Measurements from ENCODE around the gene AFAP1L1.

Gene AFAP1L1

GRCh38 chr5:149349382-149349781 is 77.7 kb downstream of the AFAP1L1 start:
- ATAC-seq = no peak
- DNase-seq = no peak

- no peak for ATAC-seq
- DNase-seq = no peak
Measured at GRCh38 chr5:149352169-149352568, 80.5 kb downstream of the AFAP1L1 start.

- ATAC-seq (no peak), DNase-seq (no peak)
Measured at GRCh38 chr5:149353911-149354310, 82.3 kb downstream of the AFAP1L1 start.

- DNase-seq (peak; percentile 13), ATAC-seq (no peak)
Measured at GRCh38 chr5:149355688-149356087, 84.0 kb downstream of the AFAP1L1 start.

- DNase-seq (no peak), ATAC-seq (no peak)
Measured at GRCh38 chr5:149356391-149356790, 84.7 kb downstream of the AFAP1L1 start.

- ATAC-seq (peak; percentile 100), DNase-seq (peak; percentile 98)
Measured at GRCh38 chr5:149357370-149358293, 86.0 kb downstream of the AFAP1L1 start, which contains the start of gene PCYOX1L. TSS of gene PCYOX1L (plus strand) at chr5:149358046. CDS start at chr5:149358069, 23 bp downstream.

- DNase-seq = peak; percentile 30
- ATAC-seq = peak; percentile 2
Measured at GRCh38 chr5:149358294-149358651, 86.6 kb downstream of the AFAP1L1 start.

GRCh38 chr5:149358868-149359495 is 87.3 kb downstream of the AFAP1L1 start:
- ATAC-seq = no peak
- no peak for DNase-seq

GRCh38 chr5:149360272-149360671 is 88.6 kb downstream of the AFAP1L1 start:
- no peak for ATAC-seq
- DNase-seq = no peak

GRCh38 chr5:149362541-149362940 is 90.9 kb downstream of the AFAP1L1 start:
- ATAC-seq (no peak), DNase-seq (no peak)

- DNase-seq = no peak
- ATAC-seq = no peak
Measured at GRCh38 chr5:149363358-149363757, 91.7 kb downstream of the AFAP1L1 start.

GRCh38 chr5:149363936-149364335 is 92.3 kb downstream of the AFAP1L1 start:
- DNase-seq (no peak), ATAC-seq (no peak)

GRCh38 chr5:149364719-149365118 is 93.1 kb downstream of the AFAP1L1 start:
- ATAC-seq = no peak
- no peak for DNase-seq

- ATAC-seq (no peak), DNase-seq (no peak)
Measured at GRCh38 chr5:149365418-149365817, 93.8 kb downstream of the AFAP1L1 start.

GRCh38 chr5:149366169-149366729 is 94.6 kb downstream of the AFAP1L1 start:
- no peak for ATAC-seq
- DNase-seq = no peak

GRCh38 chr5:149367249-149367971 is 95.8 kb downstream of the AFAP1L1 start:
- DNase-seq (peak; percentile 61), ATAC-seq (no peak)

- ATAC-seq (no peak), DNase-seq (no peak)
Measured at GRCh38 chr5:149367972-149368645, 96.5 kb downstream of the AFAP1L1 start.

GRCh38 chr5:149370878-149371277 is 99.2 kb downstream of the AFAP1L1 start:
- ATAC-seq (no peak), DNase-seq (no peak)

GRCh38 chr5:149371296-149371962 is 99.8 kb downstream of the AFAP1L1 start:
- ATAC-seq = peak; percentile 77
- DNase-seq = peak; percentile 75

- ATAC-seq (no peak), DNase-seq (no peak)
Measured at GRCh38 chr5:149372076-149372795, 100.6 kb downstream of the AFAP1L1 start.

- no peak for DNase-seq
- no peak for ATAC-seq
Measured at GRCh38 chr5:149372932-149373331, 101.3 kb downstream of the AFAP1L1 start.
